ENCODE measurements around the gene CYTH3.

CYTH3 gene

GRCh38 chr7:6268023-6268900, 4.2 kb downstream of the CYTH3 start:
- no peaks in the 10 kb centered on the region for H3K36me3 ChIP-seq (replicated peaks)
- in situ Hi-C loops (cut with HindIII; ENCODE audit: low pct_ligation_motif_present, low sequenced_read_pairs) = no loop called here
- H3K4me3 ChIP-seq (ENCODE audit: low read depth, low read length) = no peak overlapping the region
- TF ChIP-seq CTCF (IDR thresholded peaks at IDR 0.05; ENCODE audit: low read depth, low read length, missing control alignments) = no peak
- DNase-seq = no peak
- H3K27ac ChIP-seq = no peak overlapping the region
- no peaks in the 10 kb centered on the region for H3K27me3 ChIP-seq (replicated peaks)

- in situ Hi-C loops (cut with HindIII; ENCODE audit: low pct_ligation_motif_present, low sequenced_read_pairs) = no loop called here
- Histone ChIP-seq H3K27ac (no peak overlapping the region), H3K27me3 (replicated peaks) (no peaks in the 10 kb centered on the region), H3K4me3 (ENCODE audit: low read depth, low read length) (no peak overlapping the region), H3K36me3 (replicated peaks) (no peaks in the 10 kb centered on the region)
- TF ChIP-seq CTCF (IDR thresholded peaks at IDR 0.05; ENCODE audit: low read depth, low read length, missing control alignments) = no peak
- DNase-seq = no peak
These were observed 5.7 kb downstream of the CYTH3 start for GRCh38 chr7:6266699-6267098.

DNA sequence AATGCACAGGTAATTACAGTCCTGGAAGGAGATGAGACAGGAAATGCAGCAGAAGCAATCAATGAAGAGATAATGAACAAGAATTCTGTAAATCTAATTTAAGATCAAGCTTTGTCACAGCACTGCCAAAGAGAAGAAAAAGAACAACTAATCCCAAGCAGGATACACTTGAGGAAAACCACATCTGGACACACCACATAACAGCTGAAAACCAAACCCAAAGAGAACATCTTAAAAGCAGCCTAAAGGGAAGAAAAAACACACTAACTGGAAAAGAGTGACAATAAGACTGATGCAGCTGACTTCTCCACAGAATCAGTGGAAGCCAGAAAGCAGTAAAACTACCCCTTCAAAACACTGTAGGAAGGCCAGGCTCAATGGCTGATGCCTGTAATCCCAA, 10.2 kb downstream of the CYTH3 start:
- no peak for DNase-seq
- Histone ChIP-seq H3K36me3 (replicated peaks) (no peaks in the 10 kb centered on the region), H3K27ac (peak overlapping the region; percentile 58), H3K4me3 (ENCODE audit: low read depth, low read length) (no peak overlapping the region), H3K27me3 (replicated peaks) (no peaks in the 10 kb centered on the region)
- in situ Hi-C loops (cut with HindIII; ENCODE audit: low pct_ligation_motif_present, low sequenced_read_pairs) = no loop called here
- TF ChIP-seq CTCF (IDR thresholded peaks at IDR 0.05; ENCODE audit: low read depth, low read length, missing control alignments) = no peak

DNA sequence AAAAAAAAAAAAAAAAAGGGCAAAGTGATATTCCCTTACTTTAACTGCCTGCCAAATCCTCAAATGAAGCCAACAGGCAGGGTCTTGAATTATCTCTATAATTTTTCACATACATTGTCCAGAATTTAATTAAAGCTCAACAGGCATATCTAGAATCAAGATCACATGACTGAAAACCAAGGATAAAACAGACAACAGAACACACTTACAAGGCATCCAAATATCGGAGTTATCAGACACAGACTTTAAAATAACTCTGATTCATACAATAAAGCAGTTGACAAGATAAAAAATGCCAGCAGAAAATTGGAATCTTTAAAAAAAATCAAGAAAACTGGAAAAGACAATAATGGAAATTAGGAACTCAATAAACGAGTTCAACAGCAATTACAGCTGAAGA, 10.7 kb downstream of the CYTH3 start:
- Histone ChIP-seq H3K36me3 (replicated peaks) (no peaks in the 10 kb centered on the region), H3K27ac (peak overlapping the region; percentile 58), H3K4me3 (ENCODE audit: low read depth, low read length) (no peak overlapping the region), H3K27me3 (replicated peaks) (no peaks in the 10 kb centered on the region)
- DNase-seq = no peak
- in situ Hi-C loops (cut with HindIII; ENCODE audit: low pct_ligation_motif_present, low sequenced_read_pairs) = no loop called here
- no peak for TF ChIP-seq CTCF (IDR thresholded peaks at IDR 0.05; ENCODE audit: low read depth, low read length, missing control alignments)

- in situ Hi-C loops (cut with HindIII; ENCODE audit: low pct_ligation_motif_present, low sequenced_read_pairs) = no loop called here
- H3K36me3 ChIP-seq (replicated peaks) = no peaks in the 10 kb centered on the region
- TF ChIP-seq CTCF (IDR thresholded peaks at IDR 0.05; ENCODE audit: low read depth, low read length, missing control alignments) = no peak
- no peaks in the 10 kb centered on the region for H3K27me3 ChIP-seq (replicated peaks)
- H3K27ac ChIP-seq = peak overlapping the region; percentile 58
- DNase-seq = no peak
- no peak overlapping the region for H3K4me3 ChIP-seq (ENCODE audit: low read depth, low read length)
These were observed 11.9 kb downstream of the CYTH3 start for GRCh38 chr7:6260291-6261187.

All from brain microvascular endothelial cell (primary cell).